ENCODE results near the gene BCL11B. TPM values are rescaled to one million over a fixed set of nuclear protein-coding genes. Genes with fewer than 3 reads are reported as not detected.

Gene BCL11B
- polyA plus RNA-seq, 3 donors from 2014 or later = 0.75 to 3.1 (median 1.0) TPM

DNA sequence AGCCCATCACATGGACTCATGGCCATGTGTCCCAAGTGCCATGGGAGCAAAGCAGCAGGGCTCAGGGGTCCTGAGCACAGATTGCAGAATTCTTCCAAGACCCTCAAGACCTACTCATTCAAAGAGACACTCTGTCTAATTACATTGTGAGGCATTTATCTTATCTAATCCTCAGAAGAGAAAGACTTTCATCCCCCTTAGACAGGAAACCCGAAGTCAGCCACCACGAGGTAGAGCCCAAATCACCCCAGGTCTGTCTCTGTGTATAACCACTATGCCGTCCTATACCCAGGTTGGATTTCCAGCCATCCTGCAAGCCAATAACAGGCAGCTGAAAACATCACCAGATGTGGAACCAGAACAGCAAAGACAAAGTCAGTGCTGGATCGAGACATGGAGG is 8.9 kb upstream of the BCL11B start:
- H3K9me3 Mint-ChIP-seq = no peaks in the 10 kb centered on the region
- peak overlapping the region in 4 of 5 donors; percentile 59 to 82 (median 66) for H3K4me3 Mint-ChIP-seq
- peaks cover 0 to 3% (median 0%) of the 10 kb centered on the region in 3 donors for H3K27me3 Mint-ChIP-seq (ENCODE audit: low read depth in 3 of 3)
- H3K36me3 Mint-ChIP-seq = peaks cover 14 to 36% (median 19%) of the 10 kb centered on the region in 3 donors
- H3K4me1 Mint-ChIP-seq = peaks cover 75 to 87% of the 10 kb centered on the region in 2 donors
- peak overlapping the region in 5 of 6 donors; percentile 32 to 91 (median 87) for H3K27ac Mint-ChIP-seq
- DNase-seq = no peak

DNA sequence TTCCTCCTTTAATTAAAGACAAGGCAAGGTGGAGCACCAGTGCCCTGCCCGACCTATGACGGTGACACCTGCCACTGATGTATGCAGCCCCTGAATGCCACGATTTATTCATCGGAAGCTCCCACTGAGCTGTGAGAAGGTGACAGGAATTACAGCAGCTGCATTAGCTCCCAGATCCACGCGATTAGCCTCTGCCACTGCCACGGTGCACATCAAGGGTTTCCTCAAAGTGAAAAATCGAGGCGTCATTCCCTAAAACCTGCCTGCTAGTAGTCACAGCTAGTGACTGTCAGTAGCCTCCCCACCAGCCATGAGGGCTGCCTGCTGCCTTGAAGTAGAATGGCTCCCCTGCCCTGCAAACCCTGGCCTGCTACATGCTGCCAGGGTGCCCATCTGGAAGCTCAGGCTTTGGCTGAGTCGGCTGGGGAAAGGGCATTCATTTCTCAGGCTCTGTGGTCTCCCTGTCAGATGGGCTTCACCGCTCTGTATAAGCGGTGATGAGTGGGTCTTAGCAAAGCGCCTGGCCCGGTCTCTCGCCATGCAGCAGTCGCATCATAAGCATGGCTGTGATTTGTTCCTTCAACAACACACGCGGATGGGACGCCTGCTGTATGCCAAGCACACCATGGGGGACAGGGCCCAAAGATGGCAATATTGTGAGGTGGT is 8.2 kb upstream of the BCL11B start:
- Mint-ChIP-seq H3K36me3 (peaks cover 12 to 30% (median 12%) of the 10 kb centered on the region in 3 donors), H3K4me3 (peak overlapping the region in 2 of 5 donors; percentile 68 to 82), H3K27me3 (ENCODE audit: low read depth in 3 of 3) (peaks cover 0 to 1% (median 0%) of the 10 kb centered on the region in 3 donors), H3K9me3 (no peaks in the 10 kb centered on the region), H3K27ac (peak overlapping the region in 5 of 6 donors; percentile 55 to 91 (median 87)), H3K4me1 (peaks cover 71 to 87% of the 10 kb centered on the region in 2 donors)
- no peak for DNase-seq

DNA sequence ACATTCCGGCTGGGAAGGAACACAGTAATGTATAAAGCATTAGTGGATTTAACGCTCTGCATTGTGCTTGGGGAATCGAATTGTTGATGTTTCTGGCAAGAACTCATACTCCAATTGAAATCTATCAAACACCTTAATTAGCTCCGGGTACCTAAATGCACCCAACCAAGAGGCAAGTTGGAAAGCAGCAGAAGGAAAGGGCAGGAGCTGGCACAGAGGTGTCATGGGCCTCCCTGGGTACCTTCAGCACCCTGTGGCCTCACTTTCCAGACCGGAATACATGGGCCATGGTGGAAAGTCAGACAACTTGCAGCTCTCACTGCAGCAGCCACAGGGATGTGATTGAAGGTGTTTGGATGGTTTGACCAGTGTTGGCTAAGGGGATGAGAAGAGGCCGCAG is 6.8 kb upstream of the BCL11B start:
- H3K27me3 Mint-ChIP-seq (ENCODE audit: low read depth in 3 of 3) = peaks cover 0 to 6% (median 2%) of the 10 kb centered on the region in 3 donors
- H3K36me3 Mint-ChIP-seq = peaks cover 10 to 22% (median 12%) of the 10 kb centered on the region in 3 donors
- no peak for DNase-seq
- no peak overlapping the region for H3K4me3 Mint-ChIP-seq
- H3K27ac Mint-ChIP-seq = peak overlapping the region in 4 of 6 donors; percentile 0 to 65 (median 41)
- H3K4me1 Mint-ChIP-seq = peaks cover 64 to 85% of the 10 kb centered on the region in 2 donors
- H3K9me3 Mint-ChIP-seq = no peaks in the 10 kb centered on the region

DNA sequence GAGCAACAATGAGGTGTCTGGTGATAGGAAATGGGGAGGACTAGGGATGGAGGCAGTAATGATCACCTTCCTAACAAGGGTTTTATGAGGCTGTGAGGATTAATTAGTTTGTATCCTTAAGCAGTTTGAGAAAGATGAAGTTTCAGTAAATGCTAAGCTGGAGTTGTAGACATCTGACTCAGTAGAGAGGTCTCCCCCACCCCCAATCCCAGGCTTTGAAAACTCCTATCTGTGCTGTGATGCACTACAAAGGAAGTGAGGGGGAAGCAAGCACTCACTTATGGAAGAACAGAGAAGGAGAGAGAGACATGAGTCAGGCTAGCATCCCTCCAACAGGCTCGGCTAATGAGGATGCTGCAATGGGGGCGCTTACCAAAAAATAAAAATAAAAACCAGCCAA is 5.5 kb upstream of the BCL11B start:
- Mint-ChIP-seq H3K36me3 (peaks cover 5 to 13% (median 8%) of the 10 kb centered on the region in 3 donors), H3K9me3 (no peaks in the 10 kb centered on the region), H3K4me3 (peak overlapping the region in 3 of 5 donors; percentile 16 to 34 (median 22)), H3K4me1 (peaks cover 64 to 84% of the 10 kb centered on the region in 2 donors), H3K27ac (peak overlapping the region; percentile 8 to 74 (median 52)), H3K27me3 (ENCODE audit: low read depth in 3 of 3) (peaks cover 3 to 8% (median 7%) of the 10 kb centered on the region in 3 donors)
- no peak for DNase-seq

DNA sequence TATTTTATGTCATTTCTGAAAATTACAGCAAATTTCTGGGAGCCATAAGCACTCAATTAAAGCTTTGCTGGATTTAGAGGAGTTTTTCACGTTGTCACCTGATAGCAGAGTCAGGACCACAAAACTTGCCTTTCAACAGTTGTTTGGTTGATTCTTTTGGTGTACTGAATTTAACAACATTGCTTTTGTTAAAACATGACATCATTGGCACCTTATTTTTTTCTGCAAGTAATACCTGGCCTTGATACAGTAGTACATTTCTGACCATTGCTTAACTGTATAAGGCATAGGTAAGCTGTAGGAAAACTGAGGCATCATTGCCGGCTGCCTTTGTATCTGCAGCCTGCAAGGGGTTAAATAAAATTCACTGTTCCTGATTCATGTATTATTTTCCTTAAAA is 4.5 kb upstream of the BCL11B start:
- Mint-ChIP-seq H3K9me3 (no peaks in the 10 kb centered on the region), H3K36me3 (peaks cover 5 to 11% (median 9%) of the 10 kb centered on the region in 3 donors), H3K27me3 (ENCODE audit: low read depth in 3 of 3) (peaks cover 7 to 16% (median 13%) of the 10 kb centered on the region in 3 donors), H3K27ac (peak overlapping the region in 1 of 6 donors; percentile 74), H3K4me1 (peaks cover 61 to 87% of the 10 kb centered on the region in 2 donors), H3K4me3 (peak overlapping the region in 2 of 5 donors; percentile 34 to 62)
- no peak for DNase-seq

DNA sequence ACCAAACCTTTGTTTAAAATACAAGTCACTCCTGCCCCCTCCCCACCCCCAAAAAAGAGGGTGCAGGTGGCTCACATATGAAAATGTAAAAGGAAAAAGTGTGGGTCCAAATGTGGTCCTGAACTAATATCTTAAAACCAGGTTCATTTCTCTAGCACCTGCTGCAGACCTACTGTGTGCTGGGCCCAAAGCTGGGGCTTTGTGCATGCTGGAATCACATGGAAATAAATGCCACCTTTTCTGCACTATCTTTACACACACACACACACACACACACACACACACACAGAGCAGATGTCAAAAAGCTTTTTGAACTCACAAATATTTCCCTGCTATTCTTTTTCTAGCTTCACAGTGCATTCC is 3.2 kb upstream of the BCL11B start:
- no peak for DNase-seq
- Mint-ChIP-seq H3K27me3 (ENCODE audit: low read depth in 3 of 3) (peaks cover 10 to 21% (median 16%) of the 10 kb centered on the region in 3 donors), H3K36me3 (peaks cover 0 to 5% (median 0%) of the 10 kb centered on the region in 3 donors), H3K4me1 (peaks cover 50 to 78% of the 10 kb centered on the region in 2 donors), H3K27ac (peak overlapping the region; percentile 23 to 95 (median 78)), H3K9me3 (no peaks in the 10 kb centered on the region), H3K4me3 (peak overlapping the region; percentile 87 to 99 (median 87))

DNA sequence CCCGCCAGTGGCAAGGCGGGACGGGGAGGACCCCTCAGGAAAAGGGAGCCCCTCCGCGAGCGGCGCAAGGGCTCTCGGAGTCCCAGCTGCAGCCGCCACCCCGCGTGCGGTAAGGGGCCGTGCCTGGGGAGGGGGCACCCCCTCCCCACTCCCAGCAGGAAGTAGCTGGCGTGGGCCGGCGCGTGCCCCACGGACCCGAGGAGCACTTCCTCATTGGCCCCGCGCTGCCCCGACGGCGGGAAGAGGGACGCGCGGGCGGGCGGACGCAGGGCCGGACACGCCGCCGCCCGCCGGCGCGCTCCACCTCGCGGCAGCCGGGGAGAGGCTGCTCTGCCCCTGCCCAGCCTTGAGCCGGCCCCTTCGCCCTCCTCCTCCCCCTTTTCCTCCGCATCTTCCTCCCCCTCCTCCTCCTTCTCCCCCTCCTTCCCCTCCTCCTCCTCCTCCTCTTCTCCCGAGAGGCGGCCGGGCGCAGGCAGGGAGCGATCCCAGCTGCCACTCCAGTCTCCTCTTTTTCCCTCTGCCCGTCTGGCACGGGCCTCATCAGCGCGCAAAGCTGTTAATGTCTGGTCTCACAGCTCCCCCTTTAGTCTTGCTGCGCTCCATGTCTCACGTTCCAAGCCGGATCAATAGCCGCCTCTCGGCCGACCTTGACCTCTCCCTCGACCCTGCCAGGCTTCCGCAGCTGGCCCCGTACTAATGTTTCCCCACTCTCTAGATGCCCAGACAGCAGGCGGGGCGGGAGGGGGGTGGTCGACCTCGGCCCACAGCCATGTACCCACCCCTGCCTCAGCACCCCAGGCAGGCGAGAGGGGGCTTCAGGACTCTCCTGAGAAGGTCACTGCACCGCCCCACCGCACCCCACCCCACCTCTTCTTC is 2.6 kb upstream of the BCL11B start:
- peaks cover 11 to 27% (median 19%) of the 10 kb centered on the region in 3 donors for H3K27me3 Mint-ChIP-seq (ENCODE audit: low read depth in 3 of 3)
- peaks cover 0 to 5% (median 0%) of the 10 kb centered on the region in 3 donors for H3K36me3 Mint-ChIP-seq
- peak overlapping the region; percentile 87 to 99 (median 90) for H3K4me3 Mint-ChIP-seq
- DNase-seq = peak; percentile 51 to 56 (median 56)
- H3K4me1 Mint-ChIP-seq = peaks cover 50 to 73% of the 10 kb centered on the region in 2 donors
- no peaks in the 10 kb centered on the region for H3K9me3 Mint-ChIP-seq
- H3K27ac Mint-ChIP-seq = peak overlapping the region; percentile 83 to 97 (median 90)

DNA sequence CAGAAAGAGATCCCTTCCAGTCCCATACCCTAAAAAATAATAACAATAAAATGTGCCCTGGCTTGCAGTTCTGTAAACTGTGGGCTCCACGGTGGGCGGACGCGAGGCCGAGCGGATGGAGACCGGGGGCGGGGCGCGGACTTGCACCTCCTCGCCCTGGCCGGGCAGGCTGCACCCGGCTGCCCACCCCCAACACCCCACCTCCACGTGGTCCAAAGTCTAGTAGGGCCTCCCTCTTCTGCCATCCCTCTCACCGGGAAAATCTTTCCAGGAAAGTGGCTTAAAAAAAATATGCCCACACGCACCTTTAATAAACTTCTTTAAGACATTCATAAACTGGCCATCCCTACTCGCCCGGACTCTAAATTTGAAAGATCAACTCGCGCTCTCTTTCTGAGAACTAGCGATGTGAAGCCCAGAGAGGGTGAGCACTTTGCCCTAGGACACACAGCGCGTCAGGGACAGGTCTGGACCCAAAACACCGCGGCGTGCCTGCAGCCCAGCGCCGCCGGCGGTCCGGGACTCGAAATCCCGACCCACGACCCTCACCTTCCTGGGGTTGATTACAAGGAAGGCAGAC is 1.9 kb upstream of the BCL11B start:
- peak overlapping the region; percentile 76 to 95 (median 85) for H3K27ac Mint-ChIP-seq
- H3K36me3 Mint-ChIP-seq = peaks cover 0 to 5% (median 0%) of the 10 kb centered on the region in 3 donors
- H3K27me3 Mint-ChIP-seq (ENCODE audit: low read depth in 3 of 3) = peaks cover 11 to 29% (median 19%) of the 10 kb centered on the region in 3 donors
- H3K9me3 Mint-ChIP-seq = no peaks in the 10 kb centered on the region
- peak overlapping the region; percentile 77 to 92 (median 86) for H3K4me3 Mint-ChIP-seq
- peak; percentile 37 to 44 (median 40) for DNase-seq
- peaks cover 56 to 77% of the 10 kb centered on the region in 2 donors for H3K4me1 Mint-ChIP-seq

DNA sequence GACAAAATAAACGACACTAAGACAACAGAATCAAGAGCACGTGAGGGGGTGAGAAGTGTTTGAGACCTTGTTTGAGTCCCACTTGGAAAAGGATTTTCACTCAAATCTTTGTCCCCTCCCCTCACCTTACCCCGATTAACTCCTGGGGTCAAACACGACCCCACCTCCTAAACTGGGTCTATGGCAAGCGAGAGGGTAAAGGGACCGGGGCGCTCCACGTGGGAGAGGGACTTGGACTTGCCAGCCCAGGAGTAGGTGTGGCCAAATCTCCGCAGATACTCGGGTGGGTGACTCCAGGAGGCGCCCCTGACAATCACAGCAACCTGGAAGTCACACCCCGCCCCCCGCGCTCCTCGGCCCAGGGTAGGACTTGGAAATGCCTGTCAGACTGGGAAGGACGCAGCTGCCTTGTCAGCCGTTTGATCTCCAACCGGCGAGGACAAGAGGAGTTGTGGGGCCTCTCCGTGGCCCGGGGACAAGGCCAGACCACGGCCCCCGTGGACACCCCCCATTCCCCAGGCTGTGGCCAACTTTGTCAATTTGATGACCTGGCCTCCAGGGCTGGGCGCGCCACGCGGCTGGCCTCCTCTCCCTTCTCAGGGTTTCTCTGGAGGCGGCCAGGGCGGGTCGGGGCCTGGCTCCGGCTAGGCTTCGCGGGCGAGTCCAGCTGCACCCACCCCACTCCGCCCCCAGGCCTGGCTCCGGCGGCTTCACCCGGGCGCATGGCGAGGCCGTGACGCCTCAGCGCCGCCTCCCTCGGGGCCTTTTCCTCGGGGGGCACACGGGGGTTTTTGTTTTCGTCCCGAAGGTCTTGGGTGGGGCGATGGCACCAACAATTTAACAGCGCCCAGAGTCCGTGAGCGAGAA is 1.1 kb upstream of the BCL11B start:
- peak overlapping the region; percentile 96 to 99 (median 98) for H3K4me3 Mint-ChIP-seq
- no peaks in the 10 kb centered on the region for H3K9me3 Mint-ChIP-seq
- H3K27me3 Mint-ChIP-seq (ENCODE audit: low read depth in 3 of 3) = peaks cover 11 to 29% (median 22%) of the 10 kb centered on the region in 3 donors
- peak in 2 of 3 donors; percentile 33 to 36 for DNase-seq
- H3K4me1 Mint-ChIP-seq = peaks cover 58 to 77% of the 10 kb centered on the region in 2 donors
- peaks cover 0 to 5% (median 0%) of the 10 kb centered on the region in 3 donors for H3K36me3 Mint-ChIP-seq
- H3K27ac Mint-ChIP-seq = peak overlapping the region; percentile 77 to 97 (median 90)

DNA sequence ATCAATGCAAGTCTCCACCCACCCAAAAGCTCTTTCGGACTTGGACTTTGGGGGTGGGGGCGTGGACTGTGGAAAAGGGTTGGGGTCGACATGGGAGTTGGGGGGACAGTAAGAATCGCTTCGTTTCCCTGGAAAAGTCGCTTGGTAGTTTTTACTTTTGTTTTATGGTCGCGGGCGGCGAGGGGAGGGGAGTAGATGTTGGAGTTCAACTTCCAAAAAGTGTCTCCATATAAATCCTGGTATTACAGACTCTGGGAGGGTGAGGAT is 568 bp upstream of the BCL11B start:
- Mint-ChIP-seq H3K36me3 (peaks cover 0 to 5% (median 0%) of the 10 kb centered on the region in 3 donors), H3K4me1 (peaks cover 59 to 77% of the 10 kb centered on the region in 2 donors), H3K4me3 (peak overlapping the region; percentile 96 to 99 (median 98)), H3K27me3 (ENCODE audit: low read depth in 3 of 3) (peaks cover 11 to 29% (median 22%) of the 10 kb centered on the region in 3 donors), H3K27ac (peak overlapping the region; percentile 77 to 97 (median 90)), H3K9me3 (no peaks in the 10 kb centered on the region)
- DNase-seq = no peak

DNA sequence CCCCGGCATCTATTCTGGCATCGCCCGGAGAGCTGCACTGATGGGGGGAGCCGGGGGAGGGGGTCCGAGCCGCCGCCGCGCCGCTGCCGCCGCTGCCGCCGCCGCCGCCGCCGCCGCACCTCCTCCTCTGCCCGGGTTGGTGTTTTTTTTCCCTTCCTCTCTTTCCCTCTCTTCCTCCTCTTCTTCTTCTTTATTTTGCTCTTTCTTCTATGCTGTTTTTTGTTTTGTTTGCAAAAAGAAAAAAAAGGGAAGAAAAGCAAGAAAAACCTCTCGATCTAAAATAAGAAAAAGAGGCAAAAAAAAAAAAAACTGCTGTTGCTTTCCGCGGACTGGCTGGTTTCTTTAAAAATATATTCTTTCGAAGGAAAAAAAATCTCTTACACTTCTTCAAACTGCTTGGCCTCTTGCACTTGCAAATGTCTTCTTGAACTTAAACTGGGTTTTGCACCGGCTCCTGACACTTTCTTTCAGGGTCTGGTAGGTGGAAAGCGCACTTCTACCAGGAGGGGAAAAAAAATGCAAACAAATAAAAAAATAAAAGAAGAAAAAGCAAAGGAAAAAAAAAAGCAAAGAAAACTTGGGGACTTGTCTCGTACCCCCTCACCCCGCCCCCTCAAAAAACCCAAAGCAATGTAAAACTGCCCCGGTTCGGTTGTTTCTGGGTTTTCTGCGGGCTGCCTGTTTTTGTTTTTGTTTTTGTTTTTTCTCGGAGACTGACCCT is 616 bp downstream of the BCL11B start:
- peak overlapping the region; percentile 96 to 99 (median 98) for H3K4me3 Mint-ChIP-seq
- peak in 2 of 3 donors; percentile 38 to 47 for DNase-seq
- peaks cover 11 to 31% (median 23%) of the 10 kb centered on the region in 3 donors for H3K27me3 Mint-ChIP-seq (ENCODE audit: low read depth in 3 of 3)
- H3K36me3 Mint-ChIP-seq = peaks cover 0 to 5% (median 0%) of the 10 kb centered on the region in 3 donors
- H3K9me3 Mint-ChIP-seq = no peaks in the 10 kb centered on the region
- H3K4me1 Mint-ChIP-seq = peaks cover 62 to 77% of the 10 kb centered on the region in 2 donors
- peak overlapping the region; percentile 87 to 96 (median 90) for H3K27ac Mint-ChIP-seq

Measured in immature natural killer cell (primary cell).